Kidney epithelial cell (primary cell): ENCODE data around the gene ANKFN1. TPM values are rescaled to one million over a fixed set of nuclear protein-coding genes. Genes with fewer than 3 reads are reported as not detected.

Experiments
- DNase-seq: peaks from one replicate; pipeline ENCODE4 v3.0.0-alpha.2; 2010; ENCODE audit warnings: low read depth
- H3K27me3 ChIP-seq: 2 replicates; pipeline ENCODE4 v1.6.0; 2011; ENCODE audit warnings: low read length; ENCODE audit not compliant: control insufficient read depth, insufficient read depth
- H3K36me3 ChIP-seq: 2 replicates; pipeline ENCODE4 v1.5.1; 2011; ENCODE audit warnings: low read length; ENCODE audit not compliant: control insufficient read depth, insufficient read depth
- H3K4me3 ChIP-seq: 2 replicates; pipeline ENCODE4 v1.5.1; 2011; ENCODE audit warnings: low read depth, mild to moderate bottlenecking, control low read depth, low read length
- total RNA-seq: library from RNA; depleted of rRNA; stranded (reverse); fragments of >200 nt; gene quantifications from 2 replicates; pipeline ENCODE4 v1.2.3, GENCODE V29; 2015
- TF ChIP-seq, protein P1 (sequence below): IDR thresholded peaks from 2 replicates; pipeline ENCODE4 v1.5.1; 2011; ENCODE audit warnings: mild to moderate bottlenecking, moderate library complexity, low read length, control low read depth, inconsistent platforms; ENCODE audit not compliant: insufficient read depth, poor library complexity, severe bottlenecking

Gene ANKFN1
- total RNA-seq, 1 donor from 2014 or later: not detected

DNA sequence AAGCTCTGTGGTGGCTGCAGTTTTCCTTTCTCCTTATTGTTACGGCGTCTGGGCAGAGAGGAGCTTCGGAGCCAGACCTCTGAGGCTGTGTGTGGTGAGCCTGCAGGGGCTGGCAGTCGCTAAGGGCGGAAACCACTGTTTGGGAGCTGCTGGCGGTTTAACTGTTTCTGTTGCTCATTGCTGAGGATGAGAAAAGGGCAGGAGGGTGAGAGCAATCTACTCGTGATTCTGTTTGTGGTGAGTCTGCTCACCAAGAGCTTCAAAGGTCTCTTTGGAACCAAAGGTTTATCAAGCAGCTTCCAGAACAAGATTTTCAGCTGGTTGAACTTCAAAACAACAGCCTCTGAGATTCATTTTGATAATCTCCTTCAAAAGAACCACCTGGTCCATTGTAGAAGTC, 143.9 kb downstream of the ANKFN1 start:
- no peak overlapping the region for H3K4me3 ChIP-seq
- no peaks in the 10 kb centered on the region for H3K27me3 ChIP-seq
- TF ChIP-seq, protein P1, sequence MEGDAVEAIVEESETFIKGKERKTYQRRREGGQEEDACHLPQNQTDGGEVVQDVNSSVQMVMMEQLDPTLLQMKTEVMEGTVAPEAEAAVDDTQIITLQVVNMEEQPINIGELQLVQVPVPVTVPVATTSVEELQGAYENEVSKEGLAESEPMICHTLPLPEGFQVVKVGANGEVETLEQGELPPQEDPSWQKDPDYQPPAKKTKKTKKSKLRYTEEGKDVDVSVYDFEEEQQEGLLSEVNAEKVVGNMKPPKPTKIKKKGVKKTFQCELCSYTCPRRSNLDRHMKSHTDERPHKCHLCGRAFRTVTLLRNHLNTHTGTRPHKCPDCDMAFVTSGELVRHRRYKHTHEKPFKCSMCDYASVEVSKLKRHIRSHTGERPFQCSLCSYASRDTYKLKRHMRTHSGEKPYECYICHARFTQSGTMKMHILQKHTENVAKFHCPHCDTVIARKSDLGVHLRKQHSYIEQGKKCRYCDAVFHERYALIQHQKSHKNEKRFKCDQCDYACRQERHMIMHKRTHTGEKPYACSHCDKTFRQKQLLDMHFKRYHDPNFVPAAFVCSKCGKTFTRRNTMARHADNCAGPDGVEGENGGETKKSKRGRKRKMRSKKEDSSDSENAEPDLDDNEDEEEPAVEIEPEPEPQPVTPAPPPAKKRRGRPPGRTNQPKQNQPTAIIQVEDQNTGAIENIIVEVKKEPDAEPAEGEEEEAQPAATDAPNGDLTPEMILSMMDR: no peak
- DNase-seq: no peak
- H3K36me3 ChIP-seq: no peaks in the 10 kb centered on the region

DNA sequence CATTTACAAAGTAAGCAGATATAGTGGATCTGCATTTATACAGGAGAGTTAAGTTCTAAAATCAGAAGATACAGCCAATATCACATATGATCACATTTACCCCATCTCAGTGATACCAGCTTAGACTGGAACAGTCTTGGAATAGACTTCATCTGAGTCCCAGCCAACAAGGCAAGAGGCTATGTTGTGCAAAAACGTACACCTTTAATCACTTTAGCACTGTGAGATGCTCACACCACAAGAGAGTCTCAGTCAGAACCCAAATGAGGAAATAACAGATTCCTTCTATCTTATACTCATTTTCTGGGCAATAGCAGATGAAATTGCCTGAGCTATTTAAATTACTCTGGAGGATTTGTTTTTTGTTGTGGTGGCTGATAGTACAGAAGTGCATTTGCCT, 145.6 kb downstream of the ANKFN1 start:
- Histone ChIP-seq H3K36me3 (no peaks in the 10 kb centered on the region), H3K27me3 (no peaks in the 10 kb centered on the region), H3K4me3 (no peak overlapping the region)
- TF ChIP-seq, protein P1: no peak
- no peak for DNase-seq

DNA sequence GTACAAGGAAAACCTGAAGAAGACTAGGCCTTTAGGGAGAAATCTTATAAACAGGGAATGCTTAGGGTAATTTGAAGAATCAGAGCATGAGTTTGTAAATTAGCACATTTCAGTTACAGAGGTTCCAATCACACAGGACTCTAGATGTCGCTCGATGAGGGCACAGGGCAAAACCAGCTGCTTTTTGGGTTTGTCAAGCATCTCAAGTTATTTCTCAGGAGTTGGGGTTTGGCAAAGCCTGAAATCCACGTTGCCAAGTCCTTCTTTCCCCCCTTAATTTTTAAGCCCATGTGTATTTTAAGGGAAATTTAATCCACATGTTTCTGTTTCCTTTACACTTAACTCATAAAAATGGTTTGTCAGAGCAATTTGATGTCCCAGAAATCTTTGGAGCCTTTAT, 146.9 kb downstream of the ANKFN1 start:
- TF ChIP-seq, protein P1: no peak
- no peak overlapping the region for H3K4me3 ChIP-seq

DNA sequence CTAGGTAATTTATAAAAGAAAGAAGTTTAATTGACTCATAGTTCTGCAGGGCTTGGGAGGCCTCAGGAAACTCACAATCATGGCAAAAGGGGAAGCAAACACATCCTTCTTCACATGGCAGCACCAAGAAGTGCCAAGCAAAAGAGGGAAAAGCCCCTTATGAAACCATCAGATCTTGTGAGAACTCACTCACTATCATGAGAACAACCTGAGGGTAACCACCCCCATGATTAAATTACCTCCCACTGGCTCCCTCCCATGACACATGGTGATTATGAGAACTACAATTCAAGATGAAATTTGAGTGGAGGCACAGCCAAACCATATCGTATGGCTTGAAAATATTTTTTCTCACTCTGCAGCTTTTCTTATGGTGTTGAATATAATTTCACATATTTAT, 151.7 kb downstream of the ANKFN1 start:
- H3K4me3 ChIP-seq: no peak overlapping the region
- no peak for DNase-seq
- no peaks in the 10 kb centered on the region for H3K27me3 ChIP-seq
- TF ChIP-seq, protein P1: no peak
- H3K36me3 ChIP-seq: no peaks in the 10 kb centered on the region

More for the DNA sequence above, 146.9 kb downstream of the ANKFN1 start:
- Histone ChIP-seq H3K27me3 (no peaks in the 10 kb centered on the region), H3K36me3 (no peaks in the 10 kb centered on the region)
- DNase-seq: no peak

DNA sequence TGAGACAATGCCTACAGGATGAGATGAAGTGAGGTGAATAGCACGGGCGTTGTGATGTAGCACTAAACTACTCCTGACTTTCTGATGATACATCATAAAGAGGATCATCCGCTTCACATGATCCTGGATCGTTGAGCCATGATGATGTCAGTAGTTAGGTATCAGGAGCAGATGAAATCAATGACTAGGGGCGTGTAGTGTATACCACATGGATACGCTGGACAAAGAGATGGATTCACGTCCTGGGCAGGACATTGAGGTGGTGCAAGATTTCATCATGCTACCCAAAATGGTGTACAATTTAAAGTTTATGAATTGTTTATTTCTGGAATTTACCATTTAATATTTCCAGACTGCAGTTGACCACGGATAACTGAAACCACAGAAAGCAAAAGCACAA, 156.6 kb downstream of the ANKFN1 start:
- TF ChIP-seq, protein P1: no peak
- H3K36me3 ChIP-seq: no peaks in the 10 kb centered on the region
- H3K27me3 ChIP-seq: no peaks in the 10 kb centered on the region
- no peak overlapping the region for H3K4me3 ChIP-seq
- DNase-seq: no peak

DNA sequence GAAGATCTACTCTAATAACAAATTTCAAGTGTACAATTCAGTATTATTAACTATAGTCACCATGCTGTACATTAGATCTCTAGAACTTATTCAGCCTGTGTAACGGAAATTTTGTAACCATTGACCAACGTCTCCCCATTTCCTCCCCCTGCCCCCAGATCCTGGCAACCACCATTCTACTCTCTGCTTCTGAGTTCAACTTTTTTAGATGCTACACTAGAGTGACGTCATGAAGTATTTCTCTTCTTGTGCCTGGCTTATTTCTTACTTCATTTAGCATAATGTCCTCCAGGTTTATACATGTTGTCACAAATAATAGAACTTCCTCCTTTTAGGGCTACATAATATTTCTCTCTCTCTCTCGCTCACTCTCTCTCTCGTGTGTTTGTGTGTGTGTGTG, 157.5 kb downstream of the ANKFN1 start:
- H3K27me3 ChIP-seq: no peaks in the 10 kb centered on the region
- H3K4me3 ChIP-seq: no peak overlapping the region
- TF ChIP-seq, protein P1: no peak
- no peak for DNase-seq
- no peaks in the 10 kb centered on the region for H3K36me3 ChIP-seq
